Panc1 (cell line): ENCODE measurements around the gene AKT1.

Experiments
- CTCF ChIP-seq: fragments of 450-650 bp; IDR thresholded peaks from 2 replicates; pipeline ENCODE4 v1.5.1; 2017; ENCODE audit warnings: mild to moderate bottlenecking
- SIN3A ChIP-seq: IDR thresholded peaks from 2 replicates; pipeline ENCODE4 v1.6.1; 2012; ENCODE audit warnings: low read depth, mild to moderate bottlenecking, low read length, moderate library complexity, borderline replicate concordance; ENCODE audit not compliant: insufficient read depth

GRCh38 chr14:104771918-104772706 lies 23.4 kb downstream of the AKT1 start:
- TF ChIP-seq CTCF (no peak), SIN3A (no peak)
